SW480 (cell line): ENCODE results near the gene WDR64.
A peak's percentile ranks its signal among the peaks of the same experiment; 100 is the strongest.
"Not testable (repeated sequence)": the region's sequence is repeated elsewhere in the genome, so short reads cannot be mapped to it uniquely, and the experiment has no call there.

Source experiments
- DNase-seq: peaks from one replicate; pipeline ENCODE4 v3.0.0-alpha.2; 2016; ENCODE audit warnings: low spot score

Gene WDR64

DNA sequence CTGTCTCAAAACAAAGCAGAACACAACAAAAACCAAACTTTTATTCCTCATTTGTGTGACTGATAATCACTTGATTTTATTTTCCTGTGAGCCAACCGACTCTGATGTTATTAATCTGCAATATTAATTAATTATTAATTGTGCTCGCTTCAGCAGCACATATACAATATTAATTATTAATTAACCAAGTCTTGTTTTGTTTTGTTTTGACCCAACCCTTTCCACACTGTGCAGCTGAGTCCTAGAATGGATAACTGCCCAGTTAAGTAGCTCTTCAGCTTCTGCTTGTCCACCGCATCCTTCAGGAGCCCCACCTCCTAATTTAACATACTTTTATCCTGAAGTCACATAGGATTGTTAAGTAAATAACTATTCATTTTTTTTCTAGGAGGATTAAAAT lies 148.6 kb downstream of the WDR64 start:
- no peak for DNase-seq

DNA sequence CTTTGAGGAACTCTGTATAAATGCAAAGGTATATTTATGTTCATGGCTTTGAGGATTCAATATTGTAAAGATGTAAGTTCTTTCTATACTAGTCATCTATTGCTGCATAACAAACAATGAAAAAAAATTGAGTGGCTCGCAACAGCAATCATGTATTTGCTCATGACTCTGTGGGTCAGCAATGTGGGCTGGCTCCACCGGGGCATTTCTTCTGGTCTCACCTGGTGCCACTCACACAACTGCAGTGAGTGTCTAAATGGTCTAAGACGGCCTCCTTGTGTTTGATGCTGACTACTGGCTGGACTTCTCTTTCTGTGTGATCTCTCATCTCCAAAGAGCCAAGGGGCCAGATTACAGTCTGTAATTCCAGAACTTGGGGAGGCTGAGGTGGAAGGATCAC lies 150.8 kb downstream of the WDR64 start:
- no peak for DNase-seq

DNA sequence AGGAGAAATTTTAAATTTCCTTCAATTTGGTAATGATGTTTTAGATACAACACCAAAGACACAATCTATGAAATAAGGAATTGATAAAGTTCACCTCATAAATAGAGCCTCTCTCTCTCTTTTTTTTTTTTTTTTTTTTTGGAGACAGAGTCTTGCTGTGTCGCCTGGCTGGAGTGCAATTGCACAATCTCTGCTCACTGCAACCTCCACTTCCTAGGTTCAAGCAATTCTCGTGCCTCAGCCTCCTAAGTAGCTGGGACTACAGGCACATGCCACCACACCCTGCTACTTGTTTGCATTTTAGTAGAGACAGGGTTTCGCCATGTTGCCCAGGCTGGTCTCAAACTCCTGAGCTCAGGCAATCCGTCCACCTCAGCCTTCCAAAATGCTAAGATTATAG lies 152.6 kb downstream of the WDR64 start:
- DNase-seq, result not testable (repeated sequence)

DNA sequence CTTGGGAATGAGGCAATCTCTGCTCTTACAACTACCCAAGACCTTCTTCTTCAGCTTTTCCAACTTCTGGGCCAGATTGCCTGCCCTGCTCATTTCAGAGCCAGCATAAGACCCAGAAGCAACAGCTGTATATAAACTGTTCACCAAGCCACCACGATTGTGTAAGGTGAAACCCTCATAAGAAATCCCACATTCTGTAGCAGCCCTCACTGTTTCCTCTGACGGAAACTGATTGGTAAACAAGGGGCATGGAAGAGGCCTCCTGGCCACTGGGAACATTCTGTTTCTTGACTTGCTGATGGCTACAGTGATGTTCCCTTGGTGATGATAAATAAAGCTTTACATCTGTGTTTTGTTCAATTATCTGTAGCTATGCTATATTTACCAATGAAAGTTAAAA lies 156.2 kb downstream of the WDR64 start:
- DNase-seq, result no peak

DNA sequence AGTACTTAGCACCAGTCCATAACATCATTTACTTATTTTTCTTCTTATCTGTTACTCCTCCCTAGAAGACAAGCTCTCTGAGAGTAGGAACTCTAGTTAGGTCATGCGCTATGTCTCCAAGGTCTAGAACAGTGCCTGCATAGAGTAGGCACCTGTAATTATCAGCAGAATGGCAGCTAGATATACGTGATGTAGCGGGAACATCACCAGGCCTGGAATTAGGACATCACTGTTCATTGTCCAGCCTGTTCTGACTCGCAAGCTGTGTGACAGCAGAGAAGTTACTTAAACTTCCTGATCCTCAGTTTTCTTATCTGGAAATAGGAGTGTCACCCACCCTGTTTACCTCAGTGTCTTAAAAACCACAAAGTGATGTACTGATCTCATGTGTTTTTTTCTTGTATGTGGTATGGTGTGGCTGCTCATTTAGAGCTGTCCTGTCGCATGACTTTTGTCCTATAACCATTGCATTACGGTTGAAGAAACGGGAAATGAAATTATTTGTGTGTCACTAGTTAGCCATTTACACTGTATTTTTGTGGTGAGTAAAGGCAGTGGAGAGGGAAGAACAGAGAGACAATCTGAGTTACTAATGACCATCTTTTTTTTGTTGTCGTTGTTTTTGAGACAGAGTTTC lies 158.8 kb downstream of the WDR64 start:
- no peak for DNase-seq

DNA sequence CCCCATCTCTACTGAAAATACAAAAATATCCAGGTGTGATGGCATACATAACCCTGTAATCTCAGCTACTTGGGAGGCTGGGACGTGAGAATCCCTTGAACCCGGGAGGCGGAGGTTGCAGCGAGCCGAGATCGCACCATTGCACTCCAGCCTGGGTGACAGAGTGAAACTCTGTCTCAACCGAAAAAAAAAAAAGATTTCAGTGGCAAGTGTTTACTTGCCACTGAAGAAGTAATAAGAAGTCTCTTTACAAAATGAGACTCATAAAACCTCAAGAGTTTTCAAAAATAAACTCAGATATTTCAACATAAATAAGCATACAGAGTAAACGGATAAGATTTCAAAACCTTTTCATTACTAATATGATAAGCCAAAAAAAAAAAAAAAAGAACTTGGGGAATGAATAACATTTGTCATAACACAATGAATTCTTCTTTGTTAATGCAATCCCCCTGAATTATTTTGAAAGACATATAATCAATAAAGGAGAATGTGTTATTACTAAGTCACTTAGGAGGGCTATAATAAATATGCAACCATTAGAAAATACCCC lies 161.8 kb downstream of the WDR64 start:
- DNase-seq, result no peak

DNA sequence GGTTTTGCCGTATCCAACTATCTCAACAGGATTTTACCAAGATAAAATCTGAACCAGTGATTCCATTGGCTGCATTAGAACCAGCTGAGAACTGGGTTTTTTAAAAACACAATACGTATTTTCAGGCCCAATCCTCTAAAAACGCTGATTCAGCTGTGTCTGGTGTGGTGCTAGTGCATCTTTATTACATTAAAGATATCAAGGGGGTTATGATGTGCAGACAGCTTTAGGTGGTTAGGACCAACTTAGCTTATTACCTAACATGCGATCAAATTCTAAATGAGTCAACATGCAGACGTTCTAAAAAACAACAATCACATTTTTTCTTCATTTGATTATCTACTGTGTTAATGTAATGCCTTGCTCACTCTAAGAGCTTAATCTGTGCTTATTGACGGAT lies 163.9 kb downstream of the WDR64 start:
- no peak for DNase-seq

DNA sequence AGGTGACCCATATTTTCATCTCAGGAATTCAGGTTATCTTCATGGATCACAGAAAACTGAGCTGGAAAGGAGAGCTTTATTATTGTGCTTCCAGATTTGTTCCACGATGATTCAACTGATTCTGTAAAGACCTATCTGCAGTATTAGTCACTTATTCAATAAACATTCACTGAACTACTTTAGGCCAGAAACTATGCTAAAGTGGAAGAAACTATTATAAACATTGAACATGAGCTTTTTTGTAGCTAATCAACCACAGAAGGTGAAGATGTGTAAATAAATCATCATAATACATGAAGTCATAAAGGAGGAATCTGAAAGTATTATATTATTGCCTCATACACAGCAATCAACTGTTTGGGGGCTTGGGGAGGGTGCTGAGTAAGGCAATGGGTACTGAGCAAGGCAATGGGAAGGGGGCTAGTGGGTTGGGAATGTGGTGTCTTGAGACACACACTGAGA lies 165.3 kb downstream of the WDR64 start:
- no peak for DNase-seq

DNA sequence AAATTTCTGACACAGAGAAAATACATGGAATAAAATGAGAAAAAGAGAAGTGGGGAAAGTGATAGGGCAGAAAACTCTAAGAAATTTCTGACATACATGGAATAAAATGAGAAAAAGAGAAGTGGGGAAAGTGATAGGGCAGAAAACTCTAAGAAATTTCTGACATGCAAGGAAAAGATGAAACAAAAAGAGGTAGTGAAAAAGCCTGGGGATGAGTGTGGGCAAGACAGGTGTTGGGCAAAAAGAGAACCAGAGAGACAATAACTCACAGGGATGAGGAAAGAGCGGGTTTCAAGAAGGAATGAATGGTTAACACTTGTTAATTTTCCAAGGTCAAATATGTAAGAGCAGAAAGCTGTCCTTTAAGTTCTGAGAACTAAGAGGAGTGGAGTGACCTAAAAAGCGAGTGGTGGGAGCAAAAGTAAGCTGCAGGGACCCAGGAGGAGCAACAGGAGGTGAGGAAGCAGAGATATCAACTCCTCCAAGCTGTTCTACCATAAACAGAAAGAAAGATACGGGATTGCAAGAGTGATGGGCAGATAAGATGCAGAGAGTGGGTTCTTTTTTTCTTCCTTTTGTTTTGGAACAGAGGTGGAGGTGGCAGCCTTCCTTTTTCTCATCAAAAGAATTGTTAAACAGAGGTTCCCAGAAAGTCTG lies 166.0 kb downstream of the WDR64 start:
- no peak for DNase-seq

DNA sequence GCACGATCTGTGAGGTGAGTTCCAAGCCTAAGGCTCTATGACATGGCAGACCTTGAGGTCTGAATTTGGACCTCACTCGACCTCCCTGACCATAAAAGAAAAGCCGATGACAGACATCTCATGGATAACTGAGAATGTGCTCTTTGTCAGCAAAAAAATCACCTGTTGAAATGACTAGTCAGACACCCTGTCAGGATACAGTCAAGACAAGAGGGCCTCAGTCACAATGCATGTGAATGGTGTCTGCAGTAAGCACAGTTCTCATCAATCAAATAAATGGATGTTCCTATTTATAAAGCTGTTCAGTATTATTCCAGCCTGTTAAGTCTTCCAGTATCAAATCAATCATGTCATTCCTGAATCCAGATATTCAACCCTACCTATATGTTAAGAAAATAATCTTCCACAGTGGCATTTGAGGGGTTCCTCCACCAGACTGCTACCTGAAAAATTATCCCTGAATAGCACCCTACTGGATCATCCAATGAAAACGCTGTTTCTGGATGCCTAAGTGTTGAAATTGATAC lies 167.3 kb downstream of the WDR64 start:
- DNase-seq, result no peak

DNA sequence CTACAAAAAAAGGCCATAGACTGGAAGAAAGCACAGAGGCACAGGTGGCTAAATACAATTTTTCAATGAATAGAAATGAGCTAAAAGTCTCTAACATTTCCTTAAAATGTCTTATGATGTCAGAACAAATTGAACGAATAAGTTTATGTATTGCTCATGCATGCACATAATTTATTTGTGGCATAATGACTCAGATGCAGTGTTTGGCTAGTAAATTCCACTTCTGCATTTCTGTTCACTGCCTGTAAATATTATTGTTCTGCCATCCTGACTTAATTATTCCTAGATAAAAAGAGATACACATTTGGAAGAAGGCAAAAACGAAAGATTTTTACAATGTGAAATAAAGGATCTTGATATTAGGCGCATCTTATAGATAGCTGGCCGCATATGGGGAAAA lies 169.3 kb downstream of the WDR64 start:
- DNase-seq, result no peak

DNA sequence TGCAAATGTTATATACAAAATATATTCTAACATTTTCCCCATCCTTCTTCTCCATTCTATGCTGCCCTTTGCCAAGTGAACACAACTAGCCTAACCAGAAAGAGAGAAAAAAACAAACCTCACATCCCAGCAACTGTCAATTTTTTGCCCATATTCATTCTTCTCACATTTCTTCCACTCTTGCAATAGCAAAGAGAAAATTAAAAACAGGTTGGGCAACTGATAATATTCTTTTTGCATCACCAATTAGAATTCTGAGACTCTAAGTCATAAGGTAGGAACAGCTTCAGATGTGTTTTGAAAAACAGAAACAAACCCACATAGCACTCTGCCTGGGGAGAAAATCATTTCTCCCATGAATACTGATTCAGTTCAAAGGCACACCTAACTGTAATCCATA lies 170.8 kb downstream of the WDR64 start:
- no peak for DNase-seq

DNA sequence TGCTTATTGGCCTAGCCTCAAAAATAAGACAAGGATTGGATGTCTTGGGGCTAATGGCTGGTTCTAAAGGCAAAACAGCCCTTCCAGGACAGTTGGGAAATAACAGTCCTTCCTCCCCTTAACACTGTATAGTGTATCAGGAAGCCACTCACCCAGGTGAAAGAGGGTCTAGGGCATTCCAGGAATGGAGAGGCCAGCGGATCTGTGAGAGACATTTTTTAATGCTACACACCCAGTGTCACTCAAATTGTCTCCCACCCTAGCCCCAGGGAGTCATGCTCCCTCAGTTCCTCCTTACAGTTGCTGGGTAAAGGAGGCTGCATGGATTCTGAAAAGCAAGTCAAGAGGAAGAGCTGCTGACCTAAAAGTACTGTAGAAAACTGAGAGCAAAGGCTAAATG lies 171.8 kb downstream of the WDR64 start:
- no peak for DNase-seq

DNA sequence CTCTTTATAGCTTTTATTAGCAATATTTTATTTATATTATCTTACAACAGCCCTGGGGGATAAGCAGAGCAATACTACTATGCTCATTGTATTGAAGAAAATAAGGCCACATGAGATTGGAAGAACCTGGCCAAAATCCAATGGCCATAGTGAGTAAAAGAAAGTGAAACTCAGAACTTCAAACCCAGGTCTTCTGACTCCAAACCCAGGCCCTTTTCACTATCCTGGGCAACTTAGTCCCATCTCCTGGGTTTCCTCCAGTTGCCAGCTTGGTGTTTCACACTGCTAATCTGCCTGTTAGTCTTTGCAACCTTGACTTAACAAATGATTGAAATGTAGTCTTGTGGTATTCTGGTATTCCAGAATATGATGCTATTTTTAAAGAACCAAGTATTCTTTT lies 173.5 kb downstream of the WDR64 start:
- no peak for DNase-seq

DNA sequence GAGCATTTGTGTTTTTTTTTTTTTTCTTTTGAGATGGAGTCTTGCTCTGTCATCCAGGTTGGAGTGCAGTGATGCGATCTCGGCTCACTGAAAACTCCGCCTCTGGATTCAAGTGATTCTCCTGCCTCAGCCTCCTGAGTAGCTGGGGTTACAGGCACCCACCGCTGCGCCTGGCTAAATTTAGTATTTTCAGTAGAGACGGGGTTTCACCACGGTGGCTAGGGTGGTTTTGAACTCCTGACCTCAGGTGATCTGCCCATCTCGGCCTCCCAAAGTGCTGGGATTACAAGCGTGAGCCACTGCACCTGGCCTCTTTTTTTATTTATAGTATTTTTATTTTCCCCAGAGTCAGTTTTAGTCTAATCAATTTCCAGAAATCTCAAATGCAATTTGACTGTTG lies 174.5 kb downstream of the WDR64 start:
- DNase-seq, result not testable (repeated sequence)

DNA sequence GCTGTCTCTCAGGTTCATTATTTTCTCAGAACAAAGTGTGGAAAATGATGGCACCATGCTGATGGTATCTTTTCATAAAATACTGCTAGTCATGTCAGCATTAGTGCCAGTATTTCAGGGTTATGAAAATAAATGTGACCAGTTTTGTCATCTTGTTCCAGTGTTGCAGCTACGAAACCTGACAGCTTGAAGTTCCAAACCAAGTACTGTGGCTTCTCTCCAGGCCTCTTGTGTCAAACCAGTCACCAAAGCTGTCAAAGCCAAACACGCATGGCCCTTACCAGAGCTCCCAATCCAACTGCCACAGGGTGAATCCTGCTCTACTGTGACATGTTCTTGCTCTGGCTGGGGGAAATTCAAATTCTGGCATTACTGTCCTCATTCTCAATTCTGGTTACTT lies 175.2 kb downstream of the WDR64 start:
- DNase-seq, result no peak

DNA sequence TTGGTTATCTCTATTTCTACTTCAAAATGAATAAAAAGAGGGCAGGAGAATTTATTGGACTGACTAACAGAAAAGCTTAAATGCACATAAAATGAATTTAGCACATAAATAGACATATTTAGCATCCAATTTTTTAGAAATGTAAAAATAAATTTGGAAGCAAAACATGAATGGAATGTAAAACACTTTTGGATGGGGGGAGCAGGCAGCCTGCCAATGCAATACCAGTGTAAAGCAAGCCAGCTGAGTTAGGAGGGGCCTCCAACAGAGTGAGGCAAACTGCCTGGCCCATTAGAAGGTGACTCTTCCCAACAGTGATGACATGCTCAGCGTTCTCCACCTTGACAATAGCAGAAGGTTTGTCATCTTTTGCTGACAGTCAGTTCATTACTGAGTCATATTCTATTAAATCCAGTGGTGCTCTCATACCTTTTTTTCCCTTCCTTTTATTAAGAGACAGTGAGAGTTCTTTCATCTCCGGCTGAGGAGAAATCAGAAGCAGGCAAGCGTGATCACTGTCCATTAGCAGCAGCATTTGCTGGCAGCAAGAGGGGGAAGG lies 176.5 kb downstream of the WDR64 start:
- DNase-seq, result no peak

DNA sequence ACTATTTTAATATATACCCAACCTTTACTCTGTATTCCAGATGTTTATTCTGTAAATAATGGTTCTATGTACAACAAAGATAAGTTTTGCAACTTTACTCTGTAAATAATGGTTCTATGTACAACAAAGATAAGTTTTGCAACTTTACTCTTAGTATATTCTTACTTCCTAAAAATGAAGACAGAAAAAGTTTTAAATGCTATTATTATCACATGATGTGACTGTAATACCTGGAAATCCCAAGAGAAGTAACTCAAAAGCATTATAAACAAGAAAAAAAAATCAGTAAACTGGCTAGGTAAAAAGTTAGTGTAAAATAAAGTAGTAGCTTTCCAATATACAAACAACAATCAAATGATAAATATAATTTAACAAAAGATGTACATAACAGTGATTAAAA lies 177.4 kb downstream of the WDR64 start:
- no peak for DNase-seq

DNA sequence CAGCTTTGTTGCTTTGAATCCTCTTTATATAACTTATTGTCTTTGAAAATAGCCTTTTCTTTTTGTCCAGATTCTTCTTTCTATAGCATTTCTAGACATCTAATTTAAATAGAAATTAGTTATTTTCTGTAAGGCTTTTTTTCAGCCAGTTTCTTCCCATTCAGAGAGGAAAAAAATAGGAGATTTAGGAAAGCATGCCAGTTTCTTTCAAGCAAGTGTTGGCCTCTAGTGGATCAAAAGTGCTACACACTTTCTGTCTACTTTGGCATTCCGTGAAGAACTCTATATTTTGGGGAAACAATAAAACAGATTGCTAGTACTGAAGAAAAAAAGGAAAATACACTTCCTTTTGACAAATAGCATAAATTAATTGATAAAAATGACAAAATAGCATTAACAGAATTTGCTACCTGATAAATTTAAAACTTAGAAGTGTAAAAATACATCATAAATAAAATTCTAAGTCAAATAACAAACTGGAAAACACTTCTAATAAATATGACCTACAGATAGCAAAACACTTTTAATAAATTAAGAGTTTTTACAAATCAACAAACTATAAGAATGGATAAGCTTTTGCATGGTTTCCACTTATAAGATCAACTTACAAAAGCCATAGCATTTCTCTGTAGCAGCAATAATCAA lies 182.8 kb downstream of the WDR64 start:
- peak; percentile 33 for DNase-seq

DNA sequence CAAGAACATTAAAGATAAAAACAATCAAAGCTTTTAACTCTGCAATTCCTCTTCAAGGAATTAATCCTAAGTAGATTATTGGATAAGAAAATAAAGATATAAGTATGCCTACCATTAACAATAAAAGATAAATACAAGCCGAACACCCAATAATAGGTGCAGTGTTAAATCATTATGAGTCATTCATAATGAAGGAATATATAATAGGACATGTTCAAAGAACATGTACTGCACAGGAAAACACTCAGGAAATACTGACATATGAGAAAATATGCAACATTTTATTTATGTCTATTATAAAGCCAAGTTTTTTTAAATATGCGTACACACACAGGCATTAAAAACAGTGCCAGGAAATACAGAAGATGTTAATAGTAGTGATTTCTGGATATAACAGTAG lies 184.9 kb downstream of the WDR64 start:
- DNase-seq, result no peak

DNA sequence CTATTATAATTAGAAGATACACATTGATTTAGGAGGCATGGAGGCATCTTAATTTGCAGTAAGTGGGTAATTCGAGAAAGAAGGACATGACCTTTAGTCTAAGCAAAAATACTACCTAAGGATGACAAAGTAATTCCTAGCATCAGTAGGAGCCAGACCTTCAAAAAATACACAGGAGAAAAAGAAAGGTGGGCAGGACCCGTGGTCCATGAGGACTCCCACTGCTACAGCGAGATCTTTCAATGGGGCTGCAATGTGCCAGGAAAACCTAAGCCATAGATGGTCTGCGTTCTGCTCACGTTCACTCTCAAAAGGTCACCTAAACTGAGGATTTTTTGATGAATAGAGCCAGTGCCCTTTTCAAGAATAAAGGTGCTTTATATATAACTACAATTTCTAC lies 185.3 kb downstream of the WDR64 start:
- no peak for DNase-seq

DNA sequence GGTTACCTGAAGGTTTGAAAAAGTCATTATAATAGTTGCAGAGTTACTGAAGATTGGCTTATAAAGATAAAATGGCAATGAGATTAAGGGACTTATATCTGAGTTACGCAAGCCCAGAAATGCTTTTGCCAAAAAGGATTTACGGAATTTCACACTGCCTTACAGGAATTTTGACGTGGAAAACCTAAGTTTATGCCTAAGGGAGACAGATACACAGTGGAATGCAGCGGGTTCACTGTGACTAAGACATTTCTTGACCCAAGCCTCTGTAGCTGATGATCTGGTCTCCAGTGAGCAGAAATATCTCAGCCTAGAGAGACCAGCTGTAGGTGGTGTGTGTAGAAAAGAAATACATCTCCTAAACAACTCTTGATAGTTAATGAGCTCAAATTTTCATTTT lies 185.8 kb downstream of the WDR64 start:
- DNase-seq, result no peak

DNA sequence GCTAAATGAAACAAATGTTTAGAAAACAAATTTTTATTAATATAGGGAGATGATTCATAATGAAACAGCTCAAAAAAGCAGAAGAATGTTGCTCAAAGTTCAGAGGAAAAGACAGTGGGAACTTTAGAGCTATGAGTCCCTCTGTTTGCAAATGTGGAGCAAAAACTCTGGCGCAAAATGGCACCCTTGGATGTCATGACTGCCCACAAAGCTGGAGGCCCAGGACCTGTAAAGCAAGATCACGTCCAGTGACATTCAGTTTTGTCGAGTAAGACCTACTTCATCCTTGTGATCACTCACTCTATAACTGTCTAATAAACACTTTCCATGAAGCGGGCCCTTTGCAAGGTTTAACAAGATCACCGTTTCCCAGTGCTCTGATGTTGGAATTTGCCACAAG lies 186.8 kb downstream of the WDR64 start:
- no peak for DNase-seq
